Measurements from ENCODE around the gene FCN1.

GRCh38 chr9:134877541-134877940 lies 40.2 kb downstream of the FCN1 start:
- TF ChIP-seq, protein P1, sequence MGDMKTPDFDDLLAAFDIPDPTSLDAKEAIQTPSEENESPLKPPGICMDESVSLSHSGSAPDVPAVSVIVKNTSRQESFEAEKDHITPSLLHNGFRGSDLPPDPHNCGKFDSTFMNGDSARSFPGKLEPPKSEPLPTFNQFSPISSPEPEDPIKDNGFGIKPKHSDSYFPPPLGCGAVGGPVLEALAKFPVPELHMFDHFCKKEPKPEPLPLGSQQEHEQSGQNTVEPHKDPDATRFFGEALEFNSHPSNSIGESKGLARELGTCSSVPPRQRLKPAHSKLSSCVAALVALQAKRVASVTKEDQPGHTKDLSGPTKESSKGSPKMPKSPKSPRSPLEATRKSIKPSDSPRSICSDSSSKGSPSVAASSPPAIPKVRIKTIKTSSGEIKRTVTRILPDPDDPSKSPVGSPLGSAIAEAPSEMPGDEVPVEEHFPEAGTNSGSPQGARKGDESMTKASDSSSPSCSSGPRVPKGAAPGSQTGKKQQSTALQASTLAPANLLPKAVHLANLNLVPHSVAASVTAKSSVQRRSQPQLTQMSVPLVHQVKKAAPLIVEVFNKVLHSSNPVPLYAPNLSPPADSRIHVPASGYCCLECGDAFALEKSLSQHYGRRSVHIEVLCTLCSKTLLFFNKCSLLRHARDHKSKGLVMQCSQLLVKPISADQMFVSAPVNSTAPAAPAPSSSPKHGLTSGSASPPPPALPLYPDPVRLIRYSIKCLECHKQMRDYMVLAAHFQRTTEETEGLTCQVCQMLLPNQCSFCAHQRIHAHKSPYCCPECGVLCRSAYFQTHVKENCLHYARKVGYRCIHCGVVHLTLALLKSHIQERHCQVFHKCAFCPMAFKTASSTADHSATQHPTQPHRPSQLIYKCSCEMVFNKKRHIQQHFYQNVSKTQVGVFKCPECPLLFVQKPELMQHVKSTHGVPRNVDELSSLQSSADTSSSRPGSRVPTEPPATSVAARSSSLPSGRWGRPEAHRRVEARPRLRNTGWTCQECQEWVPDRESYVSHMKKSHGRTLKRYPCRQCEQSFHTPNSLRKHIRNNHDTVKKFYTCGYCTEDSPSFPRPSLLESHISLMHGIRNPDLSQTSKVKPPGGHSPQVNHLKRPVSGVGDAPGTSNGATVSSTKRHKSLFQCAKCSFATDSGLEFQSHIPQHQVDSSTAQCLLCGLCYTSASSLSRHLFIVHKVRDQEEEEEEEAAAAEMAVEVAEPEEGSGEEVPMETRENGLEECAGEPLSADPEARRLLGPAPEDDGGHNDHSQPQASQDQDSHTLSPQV (IDR thresholded peaks at IDR 0.05), result no peak
- TF ChIP-seq RAD21 (IDR thresholded peaks at IDR 0.05; ENCODE audit: insufficient read depth, low read depth, low read length), result no peak
- TF ChIP-seq, protein P2, sequence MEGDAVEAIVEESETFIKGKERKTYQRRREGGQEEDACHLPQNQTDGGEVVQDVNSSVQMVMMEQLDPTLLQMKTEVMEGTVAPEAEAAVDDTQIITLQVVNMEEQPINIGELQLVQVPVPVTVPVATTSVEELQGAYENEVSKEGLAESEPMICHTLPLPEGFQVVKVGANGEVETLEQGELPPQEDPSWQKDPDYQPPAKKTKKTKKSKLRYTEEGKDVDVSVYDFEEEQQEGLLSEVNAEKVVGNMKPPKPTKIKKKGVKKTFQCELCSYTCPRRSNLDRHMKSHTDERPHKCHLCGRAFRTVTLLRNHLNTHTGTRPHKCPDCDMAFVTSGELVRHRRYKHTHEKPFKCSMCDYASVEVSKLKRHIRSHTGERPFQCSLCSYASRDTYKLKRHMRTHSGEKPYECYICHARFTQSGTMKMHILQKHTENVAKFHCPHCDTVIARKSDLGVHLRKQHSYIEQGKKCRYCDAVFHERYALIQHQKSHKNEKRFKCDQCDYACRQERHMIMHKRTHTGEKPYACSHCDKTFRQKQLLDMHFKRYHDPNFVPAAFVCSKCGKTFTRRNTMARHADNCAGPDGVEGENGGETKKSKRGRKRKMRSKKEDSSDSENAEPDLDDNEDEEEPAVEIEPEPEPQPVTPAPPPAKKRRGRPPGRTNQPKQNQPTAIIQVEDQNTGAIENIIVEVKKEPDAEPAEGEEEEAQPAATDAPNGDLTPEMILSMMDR (IDR thresholded peaks at IDR 0.05 in 2 of 3, conservative IDR thresholded peaks at IDR 0.05 in 1 of 3; ENCODE audit: control insufficient read depth in 2 of 3, extremely low read depth in 1 of 3, insufficient read depth in 1 of 3, low read depth in 3 of 3, low read length in 3 of 3), result no peak
- no peak for TF ChIP-seq MXI1 (IDR thresholded peaks at IDR 0.05; ENCODE audit: low read depth, low read length)
- no peak for TF ChIP-seq POLR2A (IDR thresholded peaks at IDR 0.05; ENCODE audit: low read depth, low read length)

Data from GM12878 (cell line).